A549 (cell line): ENCODE measurements around the gene PTPN23.

Experiments used
- BCL3 ChIP-seq: fragments of >200 bp; sonication (Bioruptor Twin); formaldehyde crosslinking; IDR thresholded peaks from 3 replicates; pipeline ENCODE4 v1.6.1; 2016
- CTCF ChIP-seq: fragments of >200 bp; sonication (Bioruptor Twin); formaldehyde crosslinking; IDR thresholded peaks from 3 replicates; pipeline ENCODE4 v1.5.1; 2016
- EP300 ChIP-seq, 2 experiments: fragments of >200 bp; sonication (Bioruptor Twin); formaldehyde crosslinking; IDR thresholded peaks; 2 replicates in 1 of 2; 3 replicates in 1 of 2; pipeline ENCODE4 v1.6.1; 2016 to 2017
- ESRRA ChIP-seq: fragments of 150-350 bp; IDR thresholded peaks from 2 replicates; pipeline ENCODE4 v1.6.1; 2014; ENCODE audit warnings: mild to moderate bottlenecking, low read length, borderline replicate concordance
- FOSL2 ChIP-seq, 2 experiments: fragments of 450-650 bp in 1 of 2; fragments of >200 bp in 1 of 2; sonication (Bioruptor Twin) in 1 of 2; formaldehyde crosslinking; IDR thresholded peaks; 2 replicates each; pipeline versions ENCODE4 v1.5.0 to v1.6.1; 2016 to 2020; ENCODE audit warnings: mild to moderate bottlenecking in 1 of 2, moderate library complexity in 1 of 2
- JUN ChIP-seq, 2 experiments: fragments of >200 bp; sonication (Bioruptor Twin); formaldehyde crosslinking; IDR thresholded peaks; 2 replicates in 1 of 2; 3 replicates in 1 of 2; pipeline ENCODE4 v1.6.1; 2016 to 2017
- KDM1A ChIP-seq: fragments of 200-600 bp; sonication (generic); IDR thresholded peaks from 2 replicates; pipeline ENCODE4 v1.6.1; 2016; ENCODE audit warnings: low read depth, mild to moderate bottlenecking
- KDM5A ChIP-seq: fragments of 200-600 bp; sonication (generic); IDR thresholded peaks from 2 replicates; pipeline ENCODE4 v1.6.1; 2016; ENCODE audit warnings: antibody characterized with exemption, mild to moderate bottlenecking
- MAFK ChIP-seq: fragments of 450-650 bp; IDR thresholded peaks from 2 replicates; pipeline ENCODE4 v1.6.1; 2014; ENCODE audit not compliant: partially characterized antibody
- POLR2A ChIP-seq: IDR thresholded peaks from 2 replicates; pipeline ENCODE4 v1.6.1; 2012; ENCODE audit warnings: mild to moderate bottlenecking, low read length
- RAD21 ChIP-seq, 2 experiments: fragments of >200 bp in 1 of 2; sonication (Bioruptor Twin) in 1 of 2; formaldehyde crosslinking in 1 of 2; IDR thresholded peaks in 1 of 2; conservative IDR thresholded peaks in 1 of 2; 2 replicates in 1 of 2; 3 replicates in 1 of 2; pipeline ENCODE4 v1.6.1; 2012 to 2018; ENCODE audit warnings: inconsistent platforms in 1 of 2
- SMC3 ChIP-seq: fragments of >200 bp; sonication (Bioruptor Twin); formaldehyde crosslinking; IDR thresholded peaks from 3 replicates; pipeline ENCODE4 v1.6.1; 2018; ENCODE audit warnings: inconsistent platforms
- USF2 ChIP-seq: fragments of 450-650 bp; IDR thresholded peaks from 2 replicates; pipeline ENCODE4 v1.6.1; 2014; ENCODE audit warnings: antibody characterized with exemption
- ZSCAN20 ChIP-seq: fragments of 250-450 bp; sonication (Bioruptor Pico); IDR thresholded peaks from 2 replicates; pipeline ENCODE4 v1.8.0; 2022; ENCODE audit warnings: mild to moderate bottlenecking, moderate library complexity

GRCh38 chr3:47429476-47430270 lies 48.9 kb downstream of the PTPN23 start:
- TF ChIP-seq CTCF (no peak), JUN (IDR thresholded peaks at IDR 0.05) (no peak), ZSCAN20 (CRISPR knock-in tag) (no peak), BCL3 (no peak), FOSL2 (IDR thresholded peaks at IDR 0.05) (no peak), FOSL2 (CRISPR knock-in tag; IDR thresholded peaks at IDR 0.05) (no peak), SMC3 (no peak), USF2 (no peak), ESRRA (no peak), RAD21 (conservative IDR thresholded peaks at IDR 0.05 in 1 of 2, IDR thresholded peaks at IDR 0.05 in 1 of 2) (no peak), POLR2A (no peak), EP300 (IDR thresholded peaks at IDR 0.05) (no peak), MAFK (no peak), KDM1A (no peak), KDM5A (no peak)
